SK-N-SH (cell line): ENCODE measurements around the gene RARB. TPM values are rescaled to one million over a fixed set of nuclear protein-coding genes. Genes with fewer than 3 reads are reported as not detected.

Source experiments
- CTCF ChIA-PET: fragments of 300-600, 350-600 bp; formaldehyde crosslinking; extraction: SDS; loops from one replicate; lab custom pipeline; 2021; lab: Yijun Ruan, JAX
- POLR2A ChIA-PET: fragments of 350-600 bp; sonication (Branson Sonifier 250); formaldehyde crosslinking; extraction: SDS; loops from one replicate; lab custom pipeline; 2020; ENCODE audit warnings: antibody characterized with exemption, inconsistent platforms; lab: Yijun Ruan, JAX
- DNase-seq: peaks from one replicate; pipeline ENCODE4 v3.0.0; 2012
- H2AFZ ChIP-seq: fragments of 200-600 bp; sonication (generic); 2 replicates; pipeline ENCODE4 v1.8.1; 2016; ENCODE audit warnings: antibody characterized with exemption, mild to moderate bottlenecking, low read depth
- H3F3A ChIP-seq: fragments of 200-600 bp; sonication (generic); replicated peaks from 2 replicates; pipeline ENCODE3; 2016; ENCODE audit warnings: antibody characterized with exemption, mild to moderate bottlenecking; ENCODE audit not compliant: insufficient read depth
- H3K27ac ChIP-seq, 2 experiments: fragments of 200-500 bp in 1 of 2; fragments of 200-600 bp in 1 of 2; sonication (Bioruptor generic) in 1 of 2; sonication (generic), shearing (Covaris generic) in 1 of 2; 2 replicates each; pipeline versions ENCODE4 v1.5.1 to v1.6.1; 2014 to 2016; ENCODE audit warnings: low read depth in 2 of 2, inconsistent platforms in 1 of 2, low read length in 1 of 2, mild to moderate bottlenecking in 1 of 2, mixed read lengths in 1 of 2
- H3K27me3 ChIP-seq: fragments of 200-600 bp; sonication (generic), shearing (Covaris generic); 2 replicates; pipeline ENCODE4 v1.6.1; 2016; ENCODE audit warnings: mixed run types; ENCODE audit not compliant: insufficient read depth
- H3K36me3 ChIP-seq, 2 experiments: fragments of 200-500 bp in 1 of 2; fragments of 200-600 bp in 1 of 2; sonication (Bioruptor generic) in 1 of 2; sonication (generic) in 1 of 2; replicated peaks in 1 of 2; 2 replicates each; pipeline versions ENCODE3 to v1.5.1; 2014 to 2016; ENCODE audit warnings: low read length in 1 of 2, mild to moderate bottlenecking in 1 of 2; ENCODE audit not compliant: insufficient read depth in 2 of 2, control insufficient read depth in 1 of 2
- H3K4me1 ChIP-seq, 2 experiments: fragments of 200-500 bp in 1 of 2; fragments of 200-600 bp in 1 of 2; sonication (Bioruptor generic) in 1 of 2; sonication (generic), shearing (Covaris generic) in 1 of 2; 2 replicates each; pipeline versions ENCODE4 v1.5.1 to v1.6.1; 2014 to 2016; ENCODE audit warnings: low read depth in 1 of 2, low read length in 1 of 2, mixed run types in 1 of 2; ENCODE audit not compliant: insufficient read depth in 2 of 2, control insufficient read depth in 1 of 2
- H3K4me2 ChIP-seq: fragments of 200-600 bp; sonication (generic), shearing (Covaris generic); 2 replicates; pipeline ENCODE4 v1.6.1; 2017; ENCODE audit warnings: mixed run types
- H3K4me3 ChIP-seq, 2 experiments: fragments of 200-500 bp in 1 of 2; fragments of 200-600 bp in 1 of 2; sonication (Bioruptor generic) in 1 of 2; sonication (generic), shearing (Covaris generic) in 1 of 2; 2 replicates each; pipeline versions ENCODE4 v1.5.1 to v1.8.1; 2014 to 2016; ENCODE audit warnings: low read depth in 2 of 2, inconsistent platforms in 1 of 2, low read length in 1 of 2, mild to moderate bottlenecking in 1 of 2, mixed read lengths in 1 of 2, moderate library complexity in 1 of 2
- H3K79me2 ChIP-seq: fragments of 200-600 bp; sonication (generic); 2 replicates; pipeline ENCODE4 v1.8.1; 2017; ENCODE audit warnings: mild to moderate bottlenecking; ENCODE audit not compliant: insufficient read depth
- H3K9ac ChIP-seq: fragments of 200-600 bp; sonication (generic); 2 replicates; pipeline ENCODE4 v1.6.1; 2017; ENCODE audit warnings: mixed run types
- H3K9me2 ChIP-seq: fragments of 200-600 bp; sonication (generic); 2 replicates; pipeline ENCODE4 v1.6.1; 2017; ENCODE audit warnings: mixed run types
- H3K9me3 ChIP-seq: fragments of 200-600 bp; sonication (generic); 2 replicates; pipeline ENCODE4 v1.6.1; 2017; ENCODE audit warnings: mixed run types, mild to moderate bottlenecking, moderate library complexity
- H4K20me1 ChIP-seq: fragments of 200-600 bp; sonication (generic); 2 replicates; pipeline ENCODE4 v1.6.1; 2017; ENCODE audit warnings: mild to moderate bottlenecking, mixed run types; ENCODE audit not compliant: insufficient read depth
- POLR2AphosphoS5 ChIP-seq: IDR thresholded peaks from 2 replicates; pipeline ENCODE4 v1.6.1; 2012; ENCODE audit warnings: low read depth, low read length
- SIN3A ChIP-seq: IDR thresholded peaks from 2 replicates; pipeline ENCODE4 v1.6.1; 2012; ENCODE audit warnings: low read depth, mild to moderate bottlenecking, low read length, moderate library complexity, borderline replicate concordance
- TCF12 ChIP-seq: IDR thresholded peaks from 2 replicates; pipeline ENCODE4 v1.4.0; 2012
- YY1 ChIP-seq: IDR thresholded peaks from 2 replicates; pipeline ENCODE4 v1.4.0; 2012; ENCODE audit warnings: low read depth, mild to moderate bottlenecking
- WGBS: methylation state at CpG from one replicate; pipeline ENCODE4 v1.1.6; 2017; ENCODE audit warnings: low lambda C conversion rate; 5-methylcytosine and 5-hydroxymethylcytosine counted together
- polyA plus RNA-seq, 3 experiments: library from polyadenylated mRNA; depleted of rRNA; stranded (reverse); fragments of >200 nt; gene quantifications; 2 replicates each; pipeline ENCODE4 v1.2.3, GENCODE V29; 2012
- TF ChIP-seq, protein P1 (sequence below): IDR thresholded peaks from 2 replicates; pipeline ENCODE4 v1.4.0; 2012; ENCODE audit warnings: low read depth, borderline replicate concordance
- TF ChIP-seq, protein P2 (sequence below): fragments of 200-600 bp; sonication (generic); IDR thresholded peaks from 2 replicates; pipeline ENCODE4 v1.6.1; 2017; ENCODE audit warnings: antibody characterized with exemption, mild to moderate bottlenecking, moderate library complexity

Gene RARB
- polyA plus RNA-seq, 1 of the 3 experiments (the other 2 are of a cell fraction) = 10.7 TPM

DNA sequence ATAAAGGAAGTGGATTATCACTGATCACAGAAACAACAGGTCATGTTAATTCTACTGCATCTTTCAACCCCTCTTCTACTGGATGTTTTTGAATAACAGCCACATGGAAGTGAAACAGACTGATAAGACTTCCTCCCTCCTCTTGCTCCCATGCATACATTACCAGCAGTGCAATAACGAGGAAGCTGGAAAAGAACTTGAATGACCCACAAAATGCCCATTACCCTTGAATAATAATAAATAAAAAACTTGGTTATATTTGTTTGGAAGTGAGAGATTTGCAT is 51.6 kb downstream of the RARB start:
- Histone ChIP-seq H3K9me3 (no peaks in the 10 kb centered on the region), H2AFZ (no peak overlapping the region), H3K79me2 (peaks cover 47% of the 10 kb centered on the region), H3K4me2 (no peak overlapping the region), H4K20me1 (no peaks in the 10 kb centered on the region), H3K4me1 (peaks cover 41 to 51% of the 10 kb centered on the region in 2 experiments), H3K27ac (peak overlapping the region; percentile 41 to 61), H3K9me2 (no peaks in the 10 kb centered on the region), H3K4me3 (no peak overlapping the region), H3K27me3 (no peaks in the 10 kb centered on the region), H3K9ac (no peak overlapping the region), H3K36me3 (no peaks in the 10 kb centered on the region), H3F3A (peaks cover 36% of the 10 kb centered on the region)
- ChIA-PET CTCF (interaction anchor here (1.0 to 1.1 kb wide), 2 partner anchors 43 to 322 kb away, joined by 3 read pairs; no protein-coding TSS in a partner anchor), POLR2A (no interaction called here)
- WGBS = 67% methylated on average over 1 of the region's 1 CpG
- no peak for DNase-seq
- no peak for TF ChIP-seq POLR2AphosphoS5
- no peak for TF ChIP-seq SIN3A

DNA sequence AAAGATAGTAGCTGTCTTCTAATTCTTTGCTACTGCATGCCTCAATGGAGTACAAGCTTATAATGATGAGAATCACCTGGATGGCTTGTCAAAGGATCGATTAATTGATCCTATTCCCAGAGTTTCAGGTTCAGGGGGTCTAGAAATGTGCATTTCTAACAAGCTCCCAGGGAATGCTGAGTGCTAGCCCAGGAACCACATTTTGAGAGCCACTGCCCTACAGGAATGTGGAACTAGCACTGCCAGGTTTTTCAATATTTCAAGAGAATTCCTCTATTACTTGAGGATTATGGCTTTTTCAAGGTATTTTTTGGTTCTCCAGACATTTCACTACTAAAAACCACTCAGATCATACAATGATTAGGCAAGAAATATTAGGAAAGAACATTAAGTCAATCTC is 52.7 kb downstream of the RARB start:
- CTCF ChIA-PET = interaction anchor here (1.1 to 1.8 kb wide), 4 partner anchors 9 to 707 kb away, joined by 4 to 10 read pairs (median 4); no protein-coding TSS in a partner anchor
- WGBS = 100% methylated on average over 1 of the region's 1 CpG
- no peak for DNase-seq

More for the DNA sequence above, 52.7 kb downstream of the RARB start:
- H4K20me1 ChIP-seq = no peaks in the 10 kb centered on the region
- peaks cover 51 to 52% of the 10 kb centered on the region in 2 experiments for H3K4me1 ChIP-seq
- no peaks in the 10 kb centered on the region for H3K9me2 ChIP-seq
- H3K9ac ChIP-seq = no peak overlapping the region
- no peak overlapping the region for H3K4me2 ChIP-seq
- peaks cover 36% of the 10 kb centered on the region for H3F3A ChIP-seq
- TF ChIP-seq TCF12 = no peak
- TF ChIP-seq, protein P1, sequence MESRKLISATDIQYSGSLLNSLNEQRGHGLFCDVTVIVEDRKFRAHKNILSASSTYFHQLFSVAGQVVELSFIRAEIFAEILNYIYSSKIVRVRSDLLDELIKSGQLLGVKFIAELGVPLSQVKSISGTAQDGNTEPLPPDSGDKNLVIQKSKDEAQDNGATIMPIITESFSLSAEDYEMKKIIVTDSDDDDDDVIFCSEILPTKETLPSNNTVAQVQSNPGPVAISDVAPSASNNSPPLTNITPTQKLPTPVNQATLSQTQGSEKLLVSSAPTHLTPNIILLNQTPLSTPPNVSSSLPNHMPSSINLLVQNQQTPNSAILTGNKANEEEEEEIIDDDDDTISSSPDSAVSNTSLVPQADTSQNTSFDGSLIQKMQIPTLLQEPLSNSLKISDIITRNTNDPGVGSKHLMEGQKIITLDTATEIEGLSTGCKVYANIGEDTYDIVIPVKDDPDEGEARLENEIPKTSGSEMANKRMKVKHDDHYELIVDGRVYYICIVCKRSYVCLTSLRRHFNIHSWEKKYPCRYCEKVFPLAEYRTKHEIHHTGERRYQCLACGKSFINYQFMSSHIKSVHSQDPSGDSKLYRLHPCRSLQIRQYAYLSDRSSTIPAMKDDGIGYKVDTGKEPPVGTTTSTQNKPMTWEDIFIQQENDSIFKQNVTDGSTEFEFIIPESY = no peak
- TF ChIP-seq, protein P2, sequence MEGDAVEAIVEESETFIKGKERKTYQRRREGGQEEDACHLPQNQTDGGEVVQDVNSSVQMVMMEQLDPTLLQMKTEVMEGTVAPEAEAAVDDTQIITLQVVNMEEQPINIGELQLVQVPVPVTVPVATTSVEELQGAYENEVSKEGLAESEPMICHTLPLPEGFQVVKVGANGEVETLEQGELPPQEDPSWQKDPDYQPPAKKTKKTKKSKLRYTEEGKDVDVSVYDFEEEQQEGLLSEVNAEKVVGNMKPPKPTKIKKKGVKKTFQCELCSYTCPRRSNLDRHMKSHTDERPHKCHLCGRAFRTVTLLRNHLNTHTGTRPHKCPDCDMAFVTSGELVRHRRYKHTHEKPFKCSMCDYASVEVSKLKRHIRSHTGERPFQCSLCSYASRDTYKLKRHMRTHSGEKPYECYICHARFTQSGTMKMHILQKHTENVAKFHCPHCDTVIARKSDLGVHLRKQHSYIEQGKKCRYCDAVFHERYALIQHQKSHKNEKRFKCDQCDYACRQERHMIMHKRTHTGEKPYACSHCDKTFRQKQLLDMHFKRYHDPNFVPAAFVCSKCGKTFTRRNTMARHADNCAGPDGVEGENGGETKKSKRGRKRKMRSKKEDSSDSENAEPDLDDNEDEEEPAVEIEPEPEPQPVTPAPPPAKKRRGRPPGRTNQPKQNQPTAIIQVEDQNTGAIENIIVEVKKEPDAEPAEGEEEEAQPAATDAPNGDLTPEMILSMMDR = no peak
- TF ChIP-seq SIN3A = no peak
- TF ChIP-seq YY1 = no peak
- no peak overlapping the region for H2AFZ ChIP-seq
- H3K4me3 ChIP-seq = no peak overlapping the region
- no peaks in the 10 kb centered on the region for H3K27me3 ChIP-seq
- H3K79me2 ChIP-seq = peaks cover 52% of the 10 kb centered on the region
- no peaks in the 10 kb centered on the region for H3K9me3 ChIP-seq
- H3K27ac ChIP-seq = peak overlapping the region; percentile 34 to 41; a peak in 2 of 4 replicates
- no peaks in the 10 kb centered on the region for H3K36me3 ChIP-seq
- POLR2A ChIA-PET = no interaction called here
